Measurements from ENCODE around the gene WDR36. TPM values are rescaled to one million over a fixed set of nuclear protein-coding genes. Genes with fewer than 3 reads are reported as not detected.

Gene WDR36
- 10 to 100 TPM; 43.5 to 44.1 TPM for total RNA-seq

DNA sequence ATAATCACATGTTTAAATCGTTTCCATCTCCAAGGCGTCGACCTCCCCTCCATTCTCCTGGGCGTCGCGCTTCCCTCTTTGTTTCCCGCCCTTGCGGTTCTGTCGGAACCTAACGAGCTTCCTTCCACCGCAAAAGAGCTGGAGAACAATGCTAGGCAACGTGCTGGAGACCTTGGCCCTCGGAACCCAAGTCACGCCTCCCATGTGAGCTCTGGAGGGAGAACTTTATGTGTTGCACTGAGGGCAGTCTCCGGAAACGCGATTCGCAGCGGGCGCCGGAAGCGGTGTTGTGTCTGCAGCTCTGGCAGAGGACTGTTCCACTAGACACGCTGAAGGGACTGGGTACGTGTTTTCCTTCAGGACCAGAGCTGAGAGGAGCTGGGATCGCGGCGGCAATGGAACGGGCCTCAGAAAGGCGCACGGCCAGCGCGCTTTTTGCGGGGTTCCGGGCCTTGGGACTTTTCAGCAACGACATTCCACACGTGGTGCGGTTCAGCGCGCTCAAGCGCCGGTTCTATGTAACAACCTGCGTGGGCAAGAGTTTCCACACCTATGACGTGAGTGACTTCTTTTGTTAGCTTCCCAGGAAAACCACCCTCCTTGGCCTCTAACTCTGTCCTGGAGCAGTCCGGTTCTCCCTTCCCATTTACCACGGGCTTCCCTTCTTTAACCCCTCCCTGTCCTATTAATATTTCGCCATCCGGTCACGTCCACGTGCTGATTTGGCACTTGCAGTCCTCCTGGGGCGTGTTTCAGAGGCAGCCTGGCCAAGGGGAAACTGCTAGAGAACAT lies at the start of gene WDR36:
Gene WDR36 (plus strand): TSS at position 287 of the 792 bp plus-strand sequence. CDS start 109 bp downstream, at position 396.
- CTCF ChIA-PET = interaction anchor here (1.8 kb wide), 1 partner anchor 353 kb away, joined by 6 read pairs; the partner anchor contains the start of gene SLC25A46
- intact Hi-C loops (cut with micrococcal nuclease) = loop anchor here (1.0 to 5.0 kb wide), 8 partner anchors 135 to 1070 kb away; partner anchors contain the start of genes NREP, STARD4 and TMEM232
- Mint-ChIP-seq H3K27ac (peak within 1 kb of the TSS; percentile 94), H3K27me3 (peaks cover 3% of the 10 kb centered on the region), H3K4me3 (peak within 1 kb of the TSS; percentile 92), H3K36me3 (peaks cover 15% of the 10 kb centered on the region), H3K9me3 (no peaks in the 10 kb centered on the region), H3K4me1 (ENCODE audit: low read depth) (peaks cover 38% of the 10 kb centered on the region)
- DNase-seq = peak; percentile 93
- POLR2A ChIA-PET = interaction anchor here (0.5 to 2.2 kb wide), 6 partner anchors 11 to 1068 kb away, joined by 3 to 8 read pairs (median 3); partner anchors contain the start of gene SLC25A46

- no peak for DNase-seq
- Mint-ChIP-seq H3K4me1 (ENCODE audit: low read depth) (no peaks in the 10 kb centered on the region), H3K4me3 (no peak overlapping the region), H3K27me3 (peaks cover under 1% of the 10 kb centered on the region), H3K9me3 (no peaks in the 10 kb centered on the region), H3K36me3 (no peaks in the 10 kb centered on the region), H3K27ac (no peak overlapping the region)
- ChIA-PET POLR2A (no interaction called here), CTCF (no interaction called here)
- intact Hi-C loops (cut with micrococcal nuclease) = no loop called here
Measured at GRCh38 chr5:111043712-111044506, 48.2 kb upstream of the WDR36 start.

GRCh38 chr5:111058064-111058463 lies 34.1 kb upstream of the WDR36 start:
- ChIA-PET POLR2A (no interaction called here), CTCF (no interaction called here)
- intact Hi-C loops (cut with micrococcal nuclease) = no loop called here
- no peak overlapping the region for H3K4me3 Mint-ChIP-seq
- H3K27ac Mint-ChIP-seq = no peak overlapping the region
- H3K4me1 Mint-ChIP-seq (ENCODE audit: low read depth) = no peaks in the 10 kb centered on the region
- DNase-seq = no peak
- peaks cover 32% of the 10 kb centered on the region for H3K27me3 Mint-ChIP-seq
- peaks cover 2% of the 10 kb centered on the region for H3K36me3 Mint-ChIP-seq
- peaks cover 2% of the 10 kb centered on the region for H3K9me3 Mint-ChIP-seq

- Mint-ChIP-seq H3K27ac (no peak overlapping the region), H3K4me1 (ENCODE audit: low read depth) (no peaks in the 10 kb centered on the region), H3K36me3 (peaks cover 2% of the 10 kb centered on the region), H3K4me3 (no peak overlapping the region), H3K9me3 (peaks cover 2% of the 10 kb centered on the region), H3K27me3 (peaks cover 27% of the 10 kb centered on the region)
- ChIA-PET CTCF (no interaction called here), POLR2A (no interaction called here)
- no peak for DNase-seq
- intact Hi-C loops (cut with micrococcal nuclease) = no loop called here
Measured at GRCh38 chr5:111060169-111060568, 32.0 kb upstream of the WDR36 start.

- no peak overlapping the region for H3K4me3 Mint-ChIP-seq
- H3K27ac Mint-ChIP-seq = no peak overlapping the region
- H3K4me1 Mint-ChIP-seq (ENCODE audit: low read depth) = no peaks in the 10 kb centered on the region
- H3K36me3 Mint-ChIP-seq = peaks cover 2% of the 10 kb centered on the region
- intact Hi-C loops (cut with micrococcal nuclease) = loop anchor here (2.0 kb wide), 1 partner anchor 305 kb away; no protein-coding TSS in a partner anchor
- peaks cover 25% of the 10 kb centered on the region for H3K27me3 Mint-ChIP-seq
- H3K9me3 Mint-ChIP-seq = no peaks in the 10 kb centered on the region
- ChIA-PET CTCF (no interaction called here), POLR2A (no interaction called here)
- DNase-seq = no peak
Measured at GRCh38 chr5:111061618-111062017, 30.5 kb upstream of the WDR36 start.

- CTCF ChIA-PET = no interaction called here
- DNase-seq = no peak
- no peaks in the 10 kb centered on the region for H3K9me3 Mint-ChIP-seq
- POLR2A ChIA-PET = no interaction called here
- H3K4me3 Mint-ChIP-seq = no peak overlapping the region
- H3K4me1 Mint-ChIP-seq (ENCODE audit: low read depth) = no peaks in the 10 kb centered on the region
- intact Hi-C loops (cut with micrococcal nuclease) = loop anchor here (2.0 kb wide), 1 partner anchor 307 kb away; no protein-coding TSS in a partner anchor
- no peak overlapping the region for H3K27ac Mint-ChIP-seq
- peaks cover under 1% of the 10 kb centered on the region for H3K36me3 Mint-ChIP-seq
- H3K27me3 Mint-ChIP-seq = peaks cover 23% of the 10 kb centered on the region
Measured at GRCh38 chr5:111063709-111064322, 28.3 kb upstream of the WDR36 start.

DNA sequence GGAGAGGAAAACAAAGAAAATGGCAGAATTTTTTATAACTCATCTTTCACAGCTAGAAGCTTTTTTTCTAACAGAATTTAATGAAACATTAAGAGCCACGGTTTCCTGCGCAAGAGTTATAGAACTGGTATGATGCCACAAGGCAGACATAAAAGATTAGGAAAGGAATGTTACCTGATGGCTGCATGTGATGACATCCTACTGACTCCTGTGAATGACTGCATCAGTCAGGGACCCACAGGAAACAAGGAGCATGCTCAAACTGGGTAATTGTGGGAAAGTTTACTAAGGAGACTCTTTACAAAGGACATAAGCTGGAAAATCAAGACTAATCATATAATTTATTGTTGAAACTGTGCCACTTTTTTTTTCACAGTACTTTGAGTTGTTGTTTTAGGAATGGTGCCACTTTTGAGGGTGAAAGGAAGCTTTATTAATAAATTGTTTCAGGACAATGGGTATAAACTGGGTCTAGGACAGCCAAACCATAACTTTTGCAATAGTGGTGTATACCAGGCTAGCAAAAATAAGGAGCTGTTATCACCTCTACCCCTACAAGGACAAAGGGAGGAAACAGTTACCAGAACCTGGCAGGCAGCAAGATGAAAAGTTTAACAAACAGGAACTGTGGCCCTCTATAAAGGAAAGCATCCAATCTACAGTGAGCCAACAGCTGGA lies 25.7 kb upstream of the WDR36 start:
- intact Hi-C loops (cut with micrococcal nuclease) = no loop called here
- Mint-ChIP-seq H3K27me3 (peaks cover 46% of the 10 kb centered on the region), H3K9me3 (no peaks in the 10 kb centered on the region), H3K36me3 (no peaks in the 10 kb centered on the region), H3K4me3 (no peak overlapping the region), H3K27ac (no peak overlapping the region), H3K4me1 (ENCODE audit: low read depth) (peaks cover 10% of the 10 kb centered on the region)
- ChIA-PET POLR2A (no interaction called here), CTCF (interaction anchor here (0.7 kb wide), 1 partner anchor 42 kb away, joined by 3 read pairs; no protein-coding TSS in a partner anchor)
- no peak for DNase-seq

- Mint-ChIP-seq H3K36me3 (no peaks in the 10 kb centered on the region), H3K27ac (no peak overlapping the region), H3K4me1 (ENCODE audit: low read depth) (peaks cover 18% of the 10 kb centered on the region), H3K9me3 (no peaks in the 10 kb centered on the region), H3K4me3 (no peak overlapping the region), H3K27me3 (peaks cover 64% of the 10 kb centered on the region)
- DNase-seq = no peak
- intact Hi-C loops (cut with micrococcal nuclease) = no loop called here
- CTCF ChIA-PET = interaction anchor here (0.5 kb wide), 1 partner anchor 312 kb away, joined by 3 read pairs; no protein-coding TSS in a partner anchor
- POLR2A ChIA-PET = no interaction called here
Measured at GRCh38 chr5:111068213-111068612, 23.9 kb upstream of the WDR36 start.

DNA sequence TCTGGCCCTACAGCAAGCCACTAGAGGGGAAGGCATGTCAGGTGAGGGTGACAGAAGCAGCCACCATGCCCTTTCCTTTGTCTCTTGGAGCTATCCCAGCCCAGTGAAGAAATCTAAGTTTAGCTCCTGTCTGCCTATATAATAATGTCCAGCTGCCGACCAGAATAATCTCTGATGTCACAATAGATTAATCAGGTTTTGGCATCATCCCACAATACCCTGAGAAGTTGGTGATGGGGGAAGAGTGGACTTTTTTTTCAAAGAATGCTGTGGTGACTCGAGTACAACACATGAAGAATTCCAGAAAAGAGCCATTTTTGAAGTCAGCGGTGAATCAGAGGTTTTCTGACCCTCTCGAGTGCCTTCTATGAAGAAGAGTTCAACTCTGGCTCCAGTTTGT lies 22.3 kb upstream of the WDR36 start:
- peaks cover 75% of the 10 kb centered on the region for H3K27me3 Mint-ChIP-seq
- intact Hi-C loops (cut with micrococcal nuclease) = no loop called here
- H3K4me3 Mint-ChIP-seq = peak overlapping the region; percentile 21
- H3K9me3 Mint-ChIP-seq = no peaks in the 10 kb centered on the region
- ChIA-PET CTCF (no interaction called here), POLR2A (no interaction called here)
- H3K4me1 Mint-ChIP-seq (ENCODE audit: low read depth) = peaks cover 27% of the 10 kb centered on the region
- no peak overlapping the region for H3K27ac Mint-ChIP-seq
- DNase-seq = no peak
- no peaks in the 10 kb centered on the region for H3K36me3 Mint-ChIP-seq

DNA sequence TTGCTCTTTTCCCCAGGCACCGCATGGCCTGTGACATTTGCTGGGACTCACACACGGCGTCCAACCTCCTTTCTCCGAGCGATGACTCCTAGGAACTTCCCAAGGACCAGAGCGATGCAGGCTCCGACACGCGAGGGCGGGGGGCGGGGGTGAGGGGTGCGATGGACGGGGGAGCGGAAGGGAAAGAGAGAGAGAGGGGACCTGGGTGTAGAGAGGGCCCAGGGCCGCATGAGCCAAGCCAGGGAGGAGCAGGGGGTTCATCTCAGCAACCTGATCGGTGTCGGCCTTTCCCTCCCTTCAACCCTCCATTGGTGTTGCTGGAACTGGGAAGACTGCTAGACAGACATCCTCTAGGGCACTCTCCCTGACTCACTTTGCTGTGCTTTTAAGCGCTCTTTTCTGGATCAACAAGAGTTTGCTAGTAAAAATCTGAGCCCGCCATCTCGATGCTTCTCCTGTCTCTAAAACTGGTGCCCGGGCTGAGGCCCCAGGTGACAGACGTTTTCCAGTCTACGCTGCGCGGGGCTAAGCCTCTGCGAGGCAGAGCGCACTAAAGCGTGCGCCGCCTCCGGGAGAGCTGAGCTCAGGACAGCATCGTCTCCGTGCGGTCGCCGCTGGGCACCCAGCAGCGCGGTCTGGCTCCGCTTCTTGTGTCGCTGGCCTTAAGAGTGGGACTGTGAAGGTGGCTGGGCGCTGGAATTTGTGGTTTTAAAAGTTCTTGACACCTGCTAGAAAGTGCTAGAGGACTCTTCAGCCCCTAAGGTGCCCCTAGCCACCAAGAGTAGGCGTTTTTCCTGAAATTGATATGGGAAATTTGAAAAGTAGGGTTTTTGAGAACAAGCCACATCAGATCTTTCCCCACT lies 21.6 kb upstream of the WDR36 start:
- H3K4me1 Mint-ChIP-seq (ENCODE audit: low read depth) = peaks cover 31% of the 10 kb centered on the region
- no peak overlapping the region for H3K27ac Mint-ChIP-seq
- H3K36me3 Mint-ChIP-seq = no peaks in the 10 kb centered on the region
- H3K4me3 Mint-ChIP-seq = peak overlapping the region; percentile 27
- peaks cover 74% of the 10 kb centered on the region for H3K27me3 Mint-ChIP-seq
- POLR2A ChIA-PET = no interaction called here
- CTCF ChIA-PET = interaction anchor here (0.6 kb wide), 1 partner anchor 8 kb away, joined by 3 read pairs; no protein-coding TSS in a partner anchor
- intact Hi-C loops (cut with micrococcal nuclease) = no loop called here
- no peaks in the 10 kb centered on the region for H3K9me3 Mint-ChIP-seq
- DNase-seq = peak; percentile 49

- Mint-ChIP-seq H3K36me3 (no peaks in the 10 kb centered on the region), H3K4me1 (ENCODE audit: low read depth) (peaks cover 32% of the 10 kb centered on the region), H3K9me3 (no peaks in the 10 kb centered on the region), H3K27me3 (peaks cover 73% of the 10 kb centered on the region), H3K27ac (no peak within 1 kb of the TSS), H3K4me3 (peak within 1 kb of the TSS; percentile 27)
- intact Hi-C loops (cut with micrococcal nuclease) = no loop called here
- POLR2A ChIA-PET = no interaction called here
- DNase-seq = no peak
- CTCF ChIA-PET = interaction anchor here (0.6 kb wide), 1 partner anchor 9 kb away, joined by 3 read pairs; no protein-coding TSS in a partner anchor
Measured at GRCh38 chr5:111071413-111071812, 20.7 kb upstream of the WDR36 start, which contains the start of gene TSLP. Gene TSLP, plus strand, starts transcription at chr5:111071713. Its CDS starts 178 bp downstream, at chr5:111071891.
